GM21786 (cell line): Measurements from ENCODE around the gene UGDH.
"Not testable (repeated sequence)": the region's sequence is repeated elsewhere in the genome, so short reads cannot be mapped to it uniquely, and the experiment has no call there.

ENCODE experiments used
- ATAC-seq: cut with Tn5 transposase; IDR thresholded peaks from one replicate; pipeline ENCODE4 v1.9.1; 2021; ENCODE audit not compliant: unreplicated experiment

UGDH gene

GRCh38 chr4:39495446-39496213 lies 31.6 kb downstream of the UGDH start:
- ATAC-seq = no peak

GRCh38 chr4:39494354-39494753 lies 32.9 kb downstream of the UGDH start:
- no peak for ATAC-seq

GRCh38 chr4:39490322-39490721 lies 36.9 kb downstream of the UGDH start:
- no peak for ATAC-seq

- ATAC-seq = no peak
Measured at GRCh38 chr4:39486221-39486804, 40.9 kb downstream of the UGDH start.

- no peak for ATAC-seq
Measured at GRCh38 chr4:39484582-39485272, 42.5 kb downstream of the UGDH start.

- no peak for ATAC-seq
Measured at GRCh38 chr4:39480902-39481695, 46.1 kb downstream of the UGDH start.

GRCh38 chr4:39480251-39480650 lies 47.0 kb downstream of the UGDH start:
- no peak for ATAC-seq

- no peak for ATAC-seq
Measured at GRCh38 chr4:39476187-39476895, 50.9 kb downstream of the UGDH start.

GRCh38 chr4:39472396-39472795 lies 54.8 kb downstream of the UGDH start:
- no peak for ATAC-seq

GRCh38 chr4:39470402-39470801 lies 56.8 kb downstream of the UGDH start:
- ATAC-seq = no peak

GRCh38 chr4:39469429-39470077 lies 57.7 kb downstream of the UGDH start:
- ATAC-seq = peak; percentile 90

- ATAC-seq = no peak
Measured at GRCh38 chr4:39467464-39467863, 59.8 kb downstream of the UGDH start.

GRCh38 chr4:39466747-39467146 lies 60.5 kb downstream of the UGDH start:
- no peak for ATAC-seq

- ATAC-seq = no peak
Measured at GRCh38 chr4:39464886-39465501, 62.2 kb downstream of the UGDH start.

GRCh38 chr4:39458505-39459300 lies 68.5 kb downstream of the UGDH start, which contains the start of the genes LIAS and RPL9:
TSS of gene LIAS (plus strand) at chr4:39459056. CDS start at chr4:39459118, 62 bp downstream.
TSS of gene RPL9 (minus strand) at chr4:39458922. CDS start at chr4:39458439, 483 bp downstream.
- peak; percentile 85 for ATAC-seq

- ATAC-seq = not testable (repeated sequence)
Measured at GRCh38 chr4:39458161-39458504, 69.1 kb downstream of the UGDH start.

- no peak for ATAC-seq
Measured at GRCh38 chr4:39456946-39457763, 70.1 kb downstream of the UGDH start.

- ATAC-seq = no peak
Measured at GRCh38 chr4:39455486-39455885, 71.8 kb downstream of the UGDH start.
